Keratinocyte (primary cell): ENCODE results near the gene DPP8. TPM values are rescaled to one million over a fixed set of nuclear protein-coding genes. Genes with fewer than 3 reads are reported as not detected.

ENCODE experiments used
- DNase-seq: peaks from one replicate; pipeline ENCODE4 v3.0.0-alpha.2; 2011; ENCODE audit warnings: low read depth, missing footprints, low spot score
- FAIRE-seq: peaks from 2 replicates; lab custom pipeline; 2011; peaks lifted over from hg19 to GRCh38; lab: Jason Lieb, UNC
- H2AFZ ChIP-seq: 2 replicates; pipeline ENCODE4 v1.6.0; 2012; ENCODE audit warnings: low read length, control low read depth, inconsistent platforms; ENCODE audit not compliant: control insufficient read depth
- H3K27ac ChIP-seq: 2 replicates; pipeline ENCODE4 v1.5.1; 2011; ENCODE audit warnings: low read length; ENCODE audit not compliant: control insufficient read depth, insufficient read depth
- H3K27me3 ChIP-seq: 3 replicates; pipeline ENCODE4 v1.6.0; 2011; ENCODE audit warnings: low read length; ENCODE audit not compliant: control insufficient read depth, insufficient read depth; ENCODE audit errors: extremely low read depth
- H3K36me3 ChIP-seq, 2 experiments: 2 replicates in 1 of 2; 3 replicates in 1 of 2; pipeline ENCODE4 v1.5.1; 2011; ENCODE audit warnings: low read length in 2 of 2, mild to moderate bottlenecking in 1 of 2; ENCODE audit not compliant: control insufficient read depth in 2 of 2, insufficient read depth in 2 of 2; ENCODE audit errors: extremely low read depth in 1 of 2
- H3K4me1 ChIP-seq: 3 replicates; pipeline ENCODE4 v1.5.1; 2011; ENCODE audit warnings: low read length; ENCODE audit not compliant: control insufficient read depth, insufficient read depth; ENCODE audit errors: extremely low read depth
- H3K4me2 ChIP-seq: 3 replicates; pipeline ENCODE4 v1.6.0; 2011; ENCODE audit warnings: low read depth, low read length; ENCODE audit not compliant: control insufficient read depth, insufficient read depth; ENCODE audit errors: extremely low read depth
- H3K4me3 ChIP-seq, 3 experiments: fragments of 200-600 bp in 1 of 3; sonication (generic) in 1 of 3; 2 replicates in 2 of 3; 3 replicates in 1 of 3; pipeline ENCODE4 v1.5.1; 2011 to 2016; ENCODE audit warnings: low read length in 3 of 3, mild to moderate bottlenecking in 3 of 3, control low read depth in 2 of 3, inconsistent platforms in 1 of 3, low read depth in 1 of 3, mixed read lengths in 1 of 3, mixed run types in 1 of 3, moderate library complexity in 1 of 3; ENCODE audit not compliant: control insufficient read depth in 2 of 3, insufficient read depth in 2 of 3; ENCODE audit errors: extremely low read depth in 1 of 3
- H3K79me2 ChIP-seq: 2 replicates; pipeline ENCODE4 v1.6.0; 2012; ENCODE audit warnings: low read length; ENCODE audit not compliant: control insufficient read depth, insufficient read depth
- H3K9ac ChIP-seq: 3 replicates; pipeline ENCODE4 v1.6.0; 2011; ENCODE audit warnings: low read length; ENCODE audit not compliant: control insufficient read depth, insufficient read depth; ENCODE audit errors: extremely low read depth
- H3K9me1 ChIP-seq: 3 replicates; pipeline ENCODE4 v1.6.0; 2011; ENCODE audit warnings: low read length; ENCODE audit not compliant: control insufficient read depth, insufficient read depth; ENCODE audit errors: extremely low read depth
- H3K9me3 ChIP-seq: 2 replicates; pipeline ENCODE4 v1.5.1; 2012; ENCODE audit warnings: low read depth, low read length; ENCODE audit not compliant: control insufficient read depth
- H4K20me1 ChIP-seq: 3 replicates; pipeline ENCODE4 v1.6.0; 2011; ENCODE audit warnings: low read length; ENCODE audit not compliant: control insufficient read depth, insufficient read depth; ENCODE audit errors: extremely low read depth
- EZH2 ChIP-seq: IDR thresholded peaks from one replicate; pipeline ENCODE4 v1.6.1; 2012; ENCODE audit warnings: inconsistent platforms, mild to moderate bottlenecking, low read length, moderate library complexity
- dilution Hi-C: fragments of 300-500 bp; cut with MboI; formaldehyde crosslinking; loops from one replicate; pipeline ENCODE4 v1.7.0; 2020; ENCODE audit warnings: low sequenced_read_pairs; ENCODE audit not compliant: extremely low pct_ligation_motif_present
- polyA plus RNA-seq, 5 experiments: library from polyadenylated mRNA; depleted of rRNA in 3 of 5; stranded (reverse) in 3 of 5; stranded (forward) in 1 of 5; unstranded in 1 of 5; fragments of >200 nt; gene quantifications; 1 replicate in 1 of 5; 2 replicates in 3 of 5; 3 replicates in 1 of 5; pipeline versions ENCODE4 v1.2.1 to v1.2.3, GENCODE V29; 2011 to 2012; ENCODE audit warnings: missing spikeins in 2 of 5, low read depth in 1 of 5, low replicate concordance in 1 of 5
- TF ChIP-seq, protein P1 (sequence below), 3 experiments: IDR thresholded peaks in 1 of 3; conservative IDR thresholded peaks in 1 of 3; optimal IDR thresholded peaks in 1 of 3; 2 replicates in 2 of 3; 3 replicates in 1 of 3; pipeline versions ENCODE3 to v1.5.1; 2011; ENCODE audit warnings: low read length in 3 of 3, mild to moderate bottlenecking in 3 of 3, moderate library complexity in 2 of 3, control low read depth in 1 of 3, inconsistent platforms in 1 of 3; ENCODE audit not compliant: insufficient read depth in 2 of 3; ENCODE audit errors: extremely low read depth in 1 of 3

DPP8 gene
- polyA plus RNA-seq, 1 donor (not counting 4 experiments of a cell fraction or from before 2014, with no cell fraction given) = 21.6 TPM

DNA sequence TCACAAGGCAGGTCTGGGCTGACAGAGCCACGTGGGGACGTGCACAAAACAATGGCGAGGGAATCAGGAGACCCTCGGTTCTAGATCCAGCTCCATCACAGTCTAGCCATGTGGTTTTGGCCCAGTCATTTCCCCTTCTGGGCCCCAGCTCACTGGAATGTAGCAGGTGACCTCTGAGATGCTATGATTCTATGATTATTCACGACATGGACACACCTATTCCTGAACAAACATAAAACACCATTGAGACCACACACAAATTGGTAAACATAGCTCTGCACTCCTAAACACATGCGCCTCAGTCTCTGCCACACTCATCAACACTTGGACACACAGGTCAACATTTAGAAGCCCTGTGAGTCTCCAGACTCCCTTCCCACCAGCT, 103.7 kb downstream of the DPP8 start:
- H3K27me3 ChIP-seq = peaks cover 12% of the 10 kb centered on the region
- FAIRE-seq = no peak
- H3K9me3 ChIP-seq = no peaks in the 10 kb centered on the region
- no peaks in the 10 kb centered on the region for H4K20me1 ChIP-seq
- no peaks in the 10 kb centered on the region for H3K79me2 ChIP-seq
- no peak overlapping the region for H3K9ac ChIP-seq
- H3K4me2 ChIP-seq = no peak overlapping the region
- dilution Hi-C loops = no loop called here
- peaks cover 5% of the 10 kb centered on the region for H3K4me1 ChIP-seq
- no peak overlapping the region for H3K4me3 ChIP-seq
- no peak overlapping the region for H2AFZ ChIP-seq
- no peak for DNase-seq
- no peaks in the 10 kb centered on the region for H3K36me3 ChIP-seq
- TF ChIP-seq, protein P1, sequence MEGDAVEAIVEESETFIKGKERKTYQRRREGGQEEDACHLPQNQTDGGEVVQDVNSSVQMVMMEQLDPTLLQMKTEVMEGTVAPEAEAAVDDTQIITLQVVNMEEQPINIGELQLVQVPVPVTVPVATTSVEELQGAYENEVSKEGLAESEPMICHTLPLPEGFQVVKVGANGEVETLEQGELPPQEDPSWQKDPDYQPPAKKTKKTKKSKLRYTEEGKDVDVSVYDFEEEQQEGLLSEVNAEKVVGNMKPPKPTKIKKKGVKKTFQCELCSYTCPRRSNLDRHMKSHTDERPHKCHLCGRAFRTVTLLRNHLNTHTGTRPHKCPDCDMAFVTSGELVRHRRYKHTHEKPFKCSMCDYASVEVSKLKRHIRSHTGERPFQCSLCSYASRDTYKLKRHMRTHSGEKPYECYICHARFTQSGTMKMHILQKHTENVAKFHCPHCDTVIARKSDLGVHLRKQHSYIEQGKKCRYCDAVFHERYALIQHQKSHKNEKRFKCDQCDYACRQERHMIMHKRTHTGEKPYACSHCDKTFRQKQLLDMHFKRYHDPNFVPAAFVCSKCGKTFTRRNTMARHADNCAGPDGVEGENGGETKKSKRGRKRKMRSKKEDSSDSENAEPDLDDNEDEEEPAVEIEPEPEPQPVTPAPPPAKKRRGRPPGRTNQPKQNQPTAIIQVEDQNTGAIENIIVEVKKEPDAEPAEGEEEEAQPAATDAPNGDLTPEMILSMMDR (optimal IDR thresholded peaks at IDR 0.05 in 1 of 3, IDR thresholded peaks at IDR 0.05 in 1 of 3, conservative IDR thresholded peaks at IDR 0.05 in 1 of 3; ENCODE audit: extremely low read depth in 1 of 3, insufficient read depth in 2 of 3, low read length in 3 of 3) = no peak
- TF ChIP-seq EZH2 = no peak
- H3K27ac ChIP-seq = no peak overlapping the region
- no peaks in the 10 kb centered on the region for H3K9me1 ChIP-seq

GRCh38 chr15:65413051-65413759, 104.3 kb downstream of the DPP8 start:
- FAIRE-seq = no peak
- Histone ChIP-seq H4K20me1 (no peaks in the 10 kb centered on the region), H3K27me3 (peaks cover 12% of the 10 kb centered on the region), H3K27ac (no peak overlapping the region), H2AFZ (no peak overlapping the region), H3K9me3 (no peaks in the 10 kb centered on the region), H3K4me1 (peaks cover 5% of the 10 kb centered on the region), H3K4me3 (no peak overlapping the region), H3K9ac (no peak overlapping the region), H3K4me2 (no peak overlapping the region), H3K9me1 (no peaks in the 10 kb centered on the region), H3K79me2 (no peaks in the 10 kb centered on the region), H3K36me3 (no peaks in the 10 kb centered on the region)
- TF ChIP-seq EZH2 = no peak
- TF ChIP-seq, protein P1 (optimal IDR thresholded peaks at IDR 0.05 in 1 of 3, IDR thresholded peaks at IDR 0.05 in 1 of 3, conservative IDR thresholded peaks at IDR 0.05 in 1 of 3; ENCODE audit: extremely low read depth in 1 of 3, insufficient read depth in 2 of 3, low read length in 3 of 3) = no peak
- DNase-seq = no peak
- dilution Hi-C loops = no loop called here
